Measurements from ENCODE around the gene LARP1.

GRCh38 chr5:154795235-154795596 is 40.0 kb downstream of the LARP1 start:
- TF ChIP-seq CTCF (conservative IDR thresholded peaks at IDR 0.05 in 1 of 2, IDR thresholded peaks at IDR 0.05 in 1 of 2; ENCODE audit: extremely low read depth in 1 of 2, insufficient read depth in 1 of 2, low read depth in 1 of 2, low read length in 2 of 2) = no peak
- TF ChIP-seq EZH2 (IDR thresholded peaks at IDR 0.05; ENCODE audit: borderline replicate concordance, low read length) = no peak

Data from mammary epithelial cell (primary cell).